Lower lobe of right lung (tissue), 2 donors: ENCODE measurements around the gene CEP250. TPM values are rescaled to one million over a fixed set of nuclear protein-coding genes. Genes with fewer than 3 reads are reported as not detected.

Source experiments
- ATAC-seq, 2 donors: fragments of 200-7000 bp; cut with Tn5 transposase; one replicate each; pipeline ENCODE4 v1.9.1; 2020 to 2022; ENCODE audit warnings: mild to moderate bottlenecking in 2 of 2, moderate library complexity in 2 of 2
- DNase-seq: peaks from one replicate; pipeline ENCODE4 v3.0.0-alpha.2; 2020
- H3K27ac ChIP-seq: fragments of 200-600 bp; one replicate; pipeline ENCODE4 v1.8.0; 2022
- H3K27me3 ChIP-seq: fragments of 200-600 bp; one replicate; pipeline ENCODE4 v1.8.0; 2022; ENCODE audit warnings: low read depth
- H3K36me3 ChIP-seq: fragments of 200-600 bp; one replicate; pipeline ENCODE4 v1.8.0; 2022; ENCODE audit warnings: mild to moderate bottlenecking
- H3K4me1 ChIP-seq: fragments of 200-600 bp; one replicate; pipeline ENCODE4 v1.8.0; 2022
- H3K4me3 ChIP-seq: fragments of 200-600 bp; one replicate; pipeline ENCODE4 v1.8.0; 2022; ENCODE audit warnings: mild to moderate bottlenecking
- H3K9me3 ChIP-seq: fragments of 200-600 bp; one replicate; pipeline ENCODE4 v1.8.0; 2022
- CTCF ChIP-seq: fragments of 200-600 bp; IDR thresholded peaks from one replicate; pipeline ENCODE4 v1.8.0; 2022; ENCODE audit warnings: antibody characterized with exemption, mild to moderate bottlenecking
- intact Hi-C: fragments of 100-400 bp; cut with DNase I; formaldehyde crosslinking; loops from one replicate; pipeline ENCODE4 v1.11.0; 2022
- total RNA-seq: library from RNA; stranded (reverse); fragmentation: NEBNext Ultra II Directional; extraction: Animal tissue kit (Norgen Biotek cat#: 25700); gene quantifications from one replicate; pipeline ENCODE4 v1.2.1, GENCODE V29; 2021
- donor health status: DM: no; HTN: yes; CAD: no; lungs with severe emphysema.

The CEP250 gene
- total RNA-seq, 1 donor from 2014 or later: 30.7 TPM

GRCh38 chr20:35561268-35561667, 105.9 kb downstream of the CEP250 start:
- no peak for DNase-seq
- ATAC-seq: peak; percentile 70 to 84
- TF ChIP-seq CTCF: peak; percentile 21

DNA sequence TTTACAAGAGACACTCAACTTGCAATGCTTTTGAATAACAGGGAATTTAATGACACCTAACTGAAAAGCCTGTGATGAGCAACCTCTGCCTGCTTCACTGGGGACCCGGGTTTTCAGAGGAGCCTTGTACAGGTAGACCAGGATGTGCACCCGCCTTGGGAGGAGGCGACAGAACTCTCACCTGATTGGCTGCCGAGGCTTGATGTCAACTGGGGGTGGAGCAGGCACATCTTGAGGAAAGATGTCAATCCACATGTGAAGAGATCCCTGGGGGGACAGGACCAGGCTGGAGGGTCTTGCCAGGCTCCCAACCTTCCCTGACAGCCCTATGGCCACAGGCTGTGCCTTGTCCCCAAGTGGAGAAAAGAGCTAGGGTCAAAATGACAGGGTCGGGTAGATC, 106.3 kb downstream of the CEP250 start:
- intact Hi-C loops: no loop called here
- no peak for TF ChIP-seq CTCF
- no peaks in the 10 kb centered on the region for H3K4me1 ChIP-seq
- DNase-seq (no peak), ATAC-seq (no peak)
- no peaks in the 10 kb centered on the region for H3K9me3 ChIP-seq
- no peak overlapping the region for H3K27ac ChIP-seq
- peaks cover 22% of the 10 kb centered on the region for H3K36me3 ChIP-seq
- no peaks in the 10 kb centered on the region for H3K27me3 ChIP-seq
- no peak overlapping the region for H3K4me3 ChIP-seq

More at GRCh38 chr20:35561268-35561667, 105.9 kb downstream of the CEP250 start:
- Histone ChIP-seq H3K9me3 (no peaks in the 10 kb centered on the region), H3K27ac (no peak overlapping the region), H3K27me3 (no peaks in the 10 kb centered on the region), H3K4me1 (no peaks in the 10 kb centered on the region), H3K36me3 (peaks cover 26% of the 10 kb centered on the region), H3K4me3 (no peak overlapping the region)
- intact Hi-C loops: no loop called here

DNA sequence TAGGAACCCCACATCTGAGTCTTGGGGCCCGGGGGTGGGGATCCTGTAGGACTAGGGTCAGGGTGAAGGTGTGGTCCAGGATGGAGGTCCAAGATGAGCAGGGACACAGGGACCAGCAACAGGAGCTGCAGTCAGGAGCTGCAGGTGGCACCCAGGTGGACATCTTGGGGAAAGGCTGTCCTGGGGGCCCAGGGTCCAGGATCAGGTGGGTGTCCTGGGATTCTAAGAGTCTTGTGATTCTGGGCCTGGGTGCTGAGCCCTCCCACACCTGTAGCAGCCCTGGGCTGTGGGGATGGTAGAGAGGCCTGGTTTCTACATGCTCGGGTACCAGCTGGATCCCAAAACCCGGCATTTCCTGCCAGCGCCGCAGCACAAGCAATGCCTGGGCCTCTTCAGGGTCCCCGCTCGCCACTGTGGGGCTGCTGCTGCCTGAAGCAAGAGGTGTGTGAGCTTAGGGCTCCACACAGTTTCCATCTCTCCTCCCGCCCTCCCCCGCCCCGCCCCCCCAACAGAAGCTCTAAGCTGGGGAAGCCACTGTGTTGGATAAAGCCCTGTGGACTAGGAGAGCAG, 107.2 kb downstream of the CEP250 start:
- Histone ChIP-seq H3K27ac (no peak overlapping the region), H3K27me3 (no peaks in the 10 kb centered on the region), H3K9me3 (no peaks in the 10 kb centered on the region), H3K4me3 (no peak overlapping the region), H3K4me1 (no peaks in the 10 kb centered on the region), H3K36me3 (peaks cover 12% of the 10 kb centered on the region)
- DNase-seq: no peak
- no peak for TF ChIP-seq CTCF
- no peak for ATAC-seq
- intact Hi-C loops: no loop called here

GRCh38 chr20:35563834-35564233, 108.4 kb downstream of the CEP250 start:
- DNase-seq (no peak), ATAC-seq (no peak)
- intact Hi-C loops: no loop called here
- H3K36me3 ChIP-seq: peaks cover 1% of the 10 kb centered on the region
- no peak overlapping the region for H3K4me3 ChIP-seq
- H3K27me3 ChIP-seq: no peaks in the 10 kb centered on the region
- no peak for TF ChIP-seq CTCF
- H3K4me1 ChIP-seq: no peaks in the 10 kb centered on the region
- H3K27ac ChIP-seq: no peak overlapping the region
- H3K9me3 ChIP-seq: no peaks in the 10 kb centered on the region

DNA sequence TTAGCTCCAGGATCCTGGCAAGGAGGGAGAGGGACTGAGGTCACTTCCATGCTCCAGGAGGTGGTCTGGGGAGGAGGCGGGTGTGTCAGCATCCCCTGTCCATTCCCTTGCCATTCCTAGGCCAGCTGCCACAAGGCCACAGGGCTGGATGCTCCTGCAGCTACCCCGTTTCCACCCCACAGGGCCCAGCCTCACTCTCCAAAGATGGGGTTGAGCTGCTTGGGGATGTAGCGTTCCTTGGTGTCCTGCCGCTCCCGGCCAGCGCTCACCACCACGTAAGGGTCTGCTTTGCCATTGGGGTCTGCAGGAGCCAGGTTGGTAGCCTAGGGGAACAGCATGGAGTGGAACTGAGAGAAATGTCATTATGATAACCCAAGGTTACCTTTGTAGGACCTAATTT, 109.5 kb downstream of the CEP250 start:
- H3K4me1 ChIP-seq: no peaks in the 10 kb centered on the region
- DNase-seq: no peak

More for the DNA sequence above, 109.5 kb downstream of the CEP250 start:
- intact Hi-C loops: no loop called here
- no peak for ATAC-seq
- H3K27me3 ChIP-seq: no peaks in the 10 kb centered on the region
- H3K36me3 ChIP-seq: no peaks in the 10 kb centered on the region
- TF ChIP-seq CTCF: no peak
- H3K27ac ChIP-seq: no peak overlapping the region
- H3K9me3 ChIP-seq: no peaks in the 10 kb centered on the region
- no peak overlapping the region for H3K4me3 ChIP-seq
